ENCODE data around the gene SUGP2. TPM values are rescaled to one million over a fixed set of nuclear protein-coding genes. Genes with fewer than 3 reads are reported as not detected.
A peak's percentile ranks its signal among the peaks of the same experiment; 100 is the strongest.

The SUGP2 gene
- polyA plus RNA-seq: 204 and 248 TPM in 2 replicates
- 157 TPM in 2 replicates for polyA minus RNA-seq

DNA sequence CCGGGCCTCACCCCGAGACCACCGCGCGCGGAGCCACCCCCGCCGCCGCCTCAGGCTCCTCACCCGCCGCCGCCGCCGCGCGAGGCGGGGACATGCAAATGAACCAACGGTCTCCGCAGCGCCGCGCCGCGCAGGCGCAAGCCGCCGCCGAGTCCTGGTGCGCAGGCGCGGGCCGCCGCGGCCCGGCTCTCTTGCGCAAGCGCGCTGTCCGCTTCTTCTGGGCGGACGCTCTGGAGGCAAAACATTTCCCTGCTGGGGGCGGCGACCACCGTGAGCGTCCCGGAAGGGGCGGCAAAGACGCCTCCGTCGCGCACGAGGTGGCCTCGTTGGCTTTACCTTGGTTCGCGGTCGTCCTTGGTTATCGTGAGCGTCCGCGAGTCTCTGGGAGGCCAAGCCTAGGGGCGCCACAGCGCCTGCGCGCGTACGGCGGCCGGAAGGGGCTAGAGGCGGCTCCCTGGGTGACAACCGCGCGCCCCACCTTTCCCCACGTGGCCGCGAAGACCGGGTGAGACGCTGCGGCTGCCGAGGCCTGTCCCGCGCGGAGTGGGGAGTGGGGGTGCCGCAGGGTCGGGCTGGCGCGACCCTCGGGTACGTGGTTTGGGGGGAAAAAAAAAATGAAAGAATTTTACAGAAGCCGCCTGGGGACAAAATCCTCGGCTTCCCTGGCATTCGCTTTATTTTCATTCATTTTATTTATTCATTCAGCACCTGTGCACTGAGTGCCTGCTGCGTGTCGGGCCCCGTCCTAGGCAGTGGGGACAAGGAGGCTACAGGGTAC lies at the start of gene SUGP2, which contains the start of gene ARMC6:
SUGP2 (minus strand) TSS at position 92 of the 778 bp plus-strand sequence. CDS start 2,446 bp downstream, outside the sequence.
ARMC6 (plus strand) TSS at position 178 of the 778 bp plus-strand sequence. CDS start 607 bp downstream, outside the sequence.
- Histone ChIP-seq H3K79me2 (replicated peaks; ENCODE audit: insufficient read depth, low read length) (peaks cover 32% of the 10 kb centered on the region), H3K36me3 (ENCODE audit: insufficient read depth, low read length) (no peaks in the 10 kb centered on the region)
- TF ChIP-seq, protein P1, sequence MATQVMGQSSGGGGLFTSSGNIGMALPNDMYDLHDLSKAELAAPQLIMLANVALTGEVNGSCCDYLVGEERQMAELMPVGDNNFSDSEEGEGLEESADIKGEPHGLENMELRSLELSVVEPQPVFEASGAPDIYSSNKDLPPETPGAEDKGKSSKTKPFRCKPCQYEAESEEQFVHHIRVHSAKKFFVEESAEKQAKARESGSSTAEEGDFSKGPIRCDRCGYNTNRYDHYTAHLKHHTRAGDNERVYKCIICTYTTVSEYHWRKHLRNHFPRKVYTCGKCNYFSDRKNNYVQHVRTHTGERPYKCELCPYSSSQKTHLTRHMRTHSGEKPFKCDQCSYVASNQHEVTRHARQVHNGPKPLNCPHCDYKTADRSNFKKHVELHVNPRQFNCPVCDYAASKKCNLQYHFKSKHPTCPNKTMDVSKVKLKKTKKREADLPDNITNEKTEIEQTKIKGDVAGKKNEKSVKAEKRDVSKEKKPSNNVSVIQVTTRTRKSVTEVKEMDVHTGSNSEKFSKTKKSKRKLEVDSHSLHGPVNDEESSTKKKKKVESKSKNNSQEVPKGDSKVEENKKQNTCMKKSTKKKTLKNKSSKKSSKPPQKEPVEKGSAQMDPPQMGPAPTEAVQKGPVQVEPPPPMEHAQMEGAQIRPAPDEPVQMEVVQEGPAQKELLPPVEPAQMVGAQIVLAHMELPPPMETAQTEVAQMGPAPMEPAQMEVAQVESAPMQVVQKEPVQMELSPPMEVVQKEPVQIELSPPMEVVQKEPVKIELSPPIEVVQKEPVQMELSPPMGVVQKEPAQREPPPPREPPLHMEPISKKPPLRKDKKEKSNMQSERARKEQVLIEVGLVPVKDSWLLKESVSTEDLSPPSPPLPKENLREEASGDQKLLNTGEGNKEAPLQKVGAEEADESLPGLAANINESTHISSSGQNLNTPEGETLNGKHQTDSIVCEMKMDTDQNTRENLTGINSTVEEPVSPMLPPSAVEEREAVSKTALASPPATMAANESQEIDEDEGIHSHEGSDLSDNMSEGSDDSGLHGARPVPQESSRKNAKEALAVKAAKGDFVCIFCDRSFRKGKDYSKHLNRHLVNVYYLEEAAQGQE (IDR thresholded peaks at IDR 0.05; ENCODE audit: borderline replicate concordance): peak; percentile 57
- no peak for TF ChIP-seq TAF1 (IDR thresholded peaks at IDR 0.05; ENCODE audit: low read depth)
- peak; percentile 98 for TF ChIP-seq MXI1 (conservative IDR thresholded peaks at IDR 0.05; ENCODE audit: poor library complexity, severe bottlenecking)
- TF ChIP-seq POLR2AphosphoS5 (IDR thresholded peaks at IDR 0.05): peak; percentile 79

DNA sequence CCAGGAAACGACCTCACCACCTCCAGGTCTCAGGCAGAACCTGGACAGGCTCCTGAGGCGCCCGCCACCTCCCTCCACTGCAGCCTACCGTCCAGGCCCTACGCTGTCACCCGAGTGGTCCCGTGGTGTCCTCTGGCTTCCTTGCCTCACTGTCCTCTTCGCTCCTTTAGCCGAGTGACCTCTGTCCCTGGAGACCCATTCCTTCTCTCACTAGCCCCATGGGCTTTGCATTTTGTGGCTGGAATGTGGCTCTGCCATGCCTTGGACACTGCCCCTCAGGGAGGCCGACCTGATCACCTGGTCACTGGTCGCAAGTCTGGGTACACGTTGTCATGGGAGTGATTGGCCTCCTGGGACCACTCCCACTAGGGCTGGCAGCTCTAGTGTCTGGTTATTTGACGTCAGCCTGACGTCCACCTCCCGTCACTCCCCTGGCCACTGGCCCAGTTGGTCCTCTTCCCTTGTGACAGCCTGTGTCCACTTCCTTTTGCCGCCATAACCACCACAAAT lies 48.4 kb upstream of the SUGP2 start:
- Histone ChIP-seq H2AFZ (ENCODE audit: low read depth, low read length) (no peak overlapping the region), H3K4me3 (ENCODE audit: low read length) (no peak overlapping the region), H3K27me3 (ENCODE audit: insufficient read depth, low read depth, low read length) (no peaks in the 10 kb centered on the region), H3K9me3 (ENCODE audit: low read length) (no peaks in the 10 kb centered on the region), H4K20me1 (ENCODE audit: insufficient read depth) (no peaks in the 10 kb centered on the region), H3K9ac (ENCODE audit: low read length) (no peak overlapping the region), H3K4me2 (ENCODE audit: low read length) (no peak overlapping the region), H3K79me2 (replicated peaks; ENCODE audit: insufficient read depth, low read length) (no peaks in the 10 kb centered on the region), H3K27ac (ENCODE audit: low read length) (no peak overlapping the region), H3F3A (ENCODE audit: insufficient read depth, low read length, poor library complexity, severe bottlenecking) (no peaks in the 10 kb centered on the region), H3K36me3 (ENCODE audit: insufficient read depth, low read length) (no peaks in the 10 kb centered on the region), H3K9me2 (ENCODE audit: insufficient read depth, low read length) (no peaks in the 10 kb centered on the region)
- TF ChIP-seq, protein P1 (IDR thresholded peaks at IDR 0.05; ENCODE audit: borderline replicate concordance): no peak

More for the DNA sequence above, at the start of gene SUGP2, which contains the start of gene ARMC6:
- Histone ChIP-seq H4K20me1 (ENCODE audit: insufficient read depth) (no peaks in the 10 kb centered on the region), H2AFZ (ENCODE audit: low read depth, low read length) (peak within 1 kb of the TSS; percentile 69), H3K9me2 (ENCODE audit: insufficient read depth, low read length) (no peaks in the 10 kb centered on the region), H3K27ac (ENCODE audit: low read length) (peak within 1 kb of the TSS; percentile 97), H3K4me2 (ENCODE audit: low read length) (peak within 1 kb of the TSS; percentile 99), H3F3A (ENCODE audit: insufficient read depth, low read length, poor library complexity, severe bottlenecking) (no peaks in the 10 kb centered on the region), H3K4me3 (ENCODE audit: low read length) (peak within 1 kb of the TSS; percentile 88), H3K9me3 (ENCODE audit: low read length) (no peaks in the 10 kb centered on the region), H3K27me3 (ENCODE audit: insufficient read depth, low read depth, low read length) (no peaks in the 10 kb centered on the region), H3K9ac (ENCODE audit: low read length) (peak within 1 kb of the TSS; percentile 95)

DNA sequence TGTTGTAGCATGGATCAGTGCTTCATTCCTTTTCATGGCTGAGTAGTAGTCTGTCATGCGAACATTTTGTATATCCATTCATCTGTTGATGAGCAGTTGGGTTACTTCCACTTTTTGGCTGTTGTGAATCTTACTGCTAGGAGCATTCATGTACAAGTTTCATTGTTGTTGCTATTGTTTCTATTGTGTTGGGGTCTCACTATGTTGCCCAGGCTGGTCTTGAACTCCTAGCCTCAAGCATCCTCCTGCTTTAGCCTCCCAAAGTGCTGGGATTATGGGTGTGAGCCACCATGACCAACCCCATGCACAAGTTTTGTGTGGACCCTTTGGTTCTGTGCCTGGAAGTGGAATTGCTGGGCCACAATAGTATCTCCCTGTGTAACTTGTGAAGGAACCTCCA lies 46.3 kb upstream of the SUGP2 start:
- H3K9me2 ChIP-seq (ENCODE audit: insufficient read depth, low read length): no peaks in the 10 kb centered on the region
- no peak overlapping the region for H3K27ac ChIP-seq (ENCODE audit: low read length)
- no peaks in the 10 kb centered on the region for H3F3A ChIP-seq (ENCODE audit: insufficient read depth, low read length, poor library complexity, severe bottlenecking)
- H2AFZ ChIP-seq (ENCODE audit: low read depth, low read length): no peak overlapping the region
- H3K9ac ChIP-seq (ENCODE audit: low read length): no peak overlapping the region
- no peaks in the 10 kb centered on the region for H3K36me3 ChIP-seq (ENCODE audit: insufficient read depth, low read length)
- H3K27me3 ChIP-seq (ENCODE audit: insufficient read depth, low read depth, low read length): no peaks in the 10 kb centered on the region
- H3K4me3 ChIP-seq (ENCODE audit: low read length): no peak overlapping the region
- no peaks in the 10 kb centered on the region for H4K20me1 ChIP-seq (ENCODE audit: insufficient read depth)
- H3K9me3 ChIP-seq (ENCODE audit: low read length): no peaks in the 10 kb centered on the region
- H3K4me2 ChIP-seq (ENCODE audit: low read length): no peak overlapping the region
- no peaks in the 10 kb centered on the region for H3K79me2 ChIP-seq (replicated peaks; ENCODE audit: insufficient read depth, low read length)
- TF ChIP-seq EP300 (conservative IDR thresholded peaks at IDR 0.05; ENCODE audit: poor library complexity, severe bottlenecking) (no peak), MXI1 (conservative IDR thresholded peaks at IDR 0.05; ENCODE audit: poor library complexity, severe bottlenecking) (no peak), TAF1 (IDR thresholded peaks at IDR 0.05; ENCODE audit: low read depth) (no peak), EZH2 (IDR thresholded peaks at IDR 0.05; ENCODE audit: borderline replicate concordance, insufficient read depth, low read length, poor library complexity, severe bottlenecking) (no peak)
- TF ChIP-seq, protein P1 (IDR thresholded peaks at IDR 0.05; ENCODE audit: borderline replicate concordance): no peak
- TF ChIP-seq, protein P2, sequence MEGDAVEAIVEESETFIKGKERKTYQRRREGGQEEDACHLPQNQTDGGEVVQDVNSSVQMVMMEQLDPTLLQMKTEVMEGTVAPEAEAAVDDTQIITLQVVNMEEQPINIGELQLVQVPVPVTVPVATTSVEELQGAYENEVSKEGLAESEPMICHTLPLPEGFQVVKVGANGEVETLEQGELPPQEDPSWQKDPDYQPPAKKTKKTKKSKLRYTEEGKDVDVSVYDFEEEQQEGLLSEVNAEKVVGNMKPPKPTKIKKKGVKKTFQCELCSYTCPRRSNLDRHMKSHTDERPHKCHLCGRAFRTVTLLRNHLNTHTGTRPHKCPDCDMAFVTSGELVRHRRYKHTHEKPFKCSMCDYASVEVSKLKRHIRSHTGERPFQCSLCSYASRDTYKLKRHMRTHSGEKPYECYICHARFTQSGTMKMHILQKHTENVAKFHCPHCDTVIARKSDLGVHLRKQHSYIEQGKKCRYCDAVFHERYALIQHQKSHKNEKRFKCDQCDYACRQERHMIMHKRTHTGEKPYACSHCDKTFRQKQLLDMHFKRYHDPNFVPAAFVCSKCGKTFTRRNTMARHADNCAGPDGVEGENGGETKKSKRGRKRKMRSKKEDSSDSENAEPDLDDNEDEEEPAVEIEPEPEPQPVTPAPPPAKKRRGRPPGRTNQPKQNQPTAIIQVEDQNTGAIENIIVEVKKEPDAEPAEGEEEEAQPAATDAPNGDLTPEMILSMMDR (IDR thresholded peaks at IDR 0.05; ENCODE audit: poor library complexity, severe bottlenecking): no peak

Measured in neural cell (in vitro differentiated cells).